Gastroesophageal sphincter (tissue), 4 donors: ENCODE results near the gene ATP10A. TPM values are rescaled to one million over a fixed set of nuclear protein-coding genes. Genes with fewer than 3 reads are reported as not detected.
A peak's percentile ranks its signal among the peaks of the same experiment; 100 is the strongest.

Source experiments
- ATAC-seq: fragments of 150-250 bp; one replicate; pipeline ENCODE4 v1.9.1; 2016; ENCODE audit warnings: mild to moderate bottlenecking, moderate library complexity
- H3K27ac ChIP-seq, 4 donors: fragments of 200-600 bp; sonication (generic) in 3 of 4; 1 replicate in 3 of 4; 2 replicates in 1 of 4; pipeline ENCODE4 v1.5.1; 2016 to 2019
- H3K27me3 ChIP-seq: fragments of 200-600 bp; sonication (generic); one replicate; pipeline ENCODE4 v1.5.1; 2019
- H3K36me3 ChIP-seq, 2 donors: fragments of 200-600 bp; sonication (generic); one replicate each; pipeline ENCODE4 v1.5.1; 2019; ENCODE audit warnings: control low read depth in 1 of 2
- H3K4me1 ChIP-seq, 3 donors: fragments of 200-600 bp; sonication (generic); 1 replicate in 2 of 3; 2 replicates in 1 of 3; pipeline ENCODE4 v1.5.1; 2016 to 2019; ENCODE audit warnings: control low read depth in 2 of 3
- H3K4me3 ChIP-seq, 2 donors: fragments of 200-600 bp; sonication (generic); one replicate each; pipeline ENCODE4 v1.5.1; 2019; ENCODE audit warnings: mild to moderate bottlenecking in 1 of 2, moderate library complexity in 1 of 2
- H3K9me3 ChIP-seq, 3 donors: fragments of 200-600 bp; sonication (generic); one replicate each; pipeline ENCODE4 v1.5.1; 2017 to 2019; ENCODE audit warnings: control low read depth in 2 of 3
- EP300 ChIP-seq: sonication (generic); formaldehyde crosslinking; IDR thresholded peaks from one replicate; pipeline ENCODE4 v1.6.1; 2017; ENCODE audit warnings: antibody characterized with exemption, mild to moderate bottlenecking
- POLR2A ChIP-seq, 2 donors: fragments of 450-650 bp; IDR thresholded peaks; one replicate each; pipeline ENCODE4 v1.6.1; 2017; ENCODE audit warnings: antibody characterized with exemption in 2 of 2, mild to moderate bottlenecking in 2 of 2, moderate library complexity in 1 of 2
- POLR2AphosphoS5 ChIP-seq: sonication (generic); formaldehyde crosslinking; IDR thresholded peaks from one replicate; pipeline ENCODE4 v1.6.1; 2017; ENCODE audit warnings: antibody characterized with exemption
- WGBS, 2 donors: methylation state at CpG; one replicate each; pipeline ENCODE4 v1.1.5; 2018; ENCODE audit warnings: low coverage in 1 of 2; 5-methylcytosine and 5-hydroxymethylcytosine counted together
- total RNA-seq, 4 donors: library from RNA; depleted of rRNA; stranded (reverse); fragments of >200 nt; gene quantifications; one replicate each; pipeline ENCODE4 v1.1.0, GENCODE V29; 2016
- TF ChIP-seq, protein P1 (sequence below), 4 experiments: fragments of 200-600 bp in 2 of 4; fragments of 450-650 bp in 2 of 4; sonication (generic) in 1 of 4; IDR thresholded peaks; one replicate each; pipeline ENCODE4 v1.5.1; 2017 to 2019; ENCODE audit warnings: antibody characterized with exemption in 4 of 4, mild to moderate bottlenecking in 2 of 4, moderate library complexity in 2 of 4

ATP10A gene
- total RNA-seq, 4 donors from 2014 or later, result 22.9 to 41.8 (median 24.6) TPM

DNA sequence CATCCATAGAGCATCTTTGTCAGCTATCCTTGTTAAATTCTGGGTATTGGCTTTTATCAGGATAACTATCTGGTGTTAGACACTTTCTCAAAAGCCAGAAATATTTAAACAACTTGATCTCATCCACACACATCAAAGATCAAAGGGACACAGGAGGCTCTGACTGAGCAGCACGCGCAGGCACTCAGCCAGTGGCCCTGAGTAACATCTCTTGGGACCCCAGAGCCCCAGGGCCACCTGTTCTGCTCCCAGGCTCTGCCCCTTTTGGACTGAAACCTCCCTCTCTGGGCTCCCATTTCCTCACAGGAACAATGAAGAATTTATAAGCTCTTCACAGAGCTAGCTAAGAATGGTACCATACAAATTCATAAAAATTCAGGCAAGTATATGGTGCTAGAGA, 16.1 kb downstream of the ATP10A start:
- peak overlapping the region in 3 of 4 donors; percentile 40 to 89 (median 54) for H3K27ac ChIP-seq
- no peak overlapping the region for H3K4me3 ChIP-seq
- peaks cover 10 to 95% (median 33%) of the 10 kb centered on the region in 3 donors for H3K4me1 ChIP-seq
- 67 to 80% methylated on average over 1 of the region's 2 CpGs for WGBS, 2 donors
- no peaks in the 10 kb centered on the region for H3K27me3 ChIP-seq
- H3K9me3 ChIP-seq, result no peaks in the 10 kb centered on the region
- TF ChIP-seq EP300, result no peak
- TF ChIP-seq, protein P1, sequence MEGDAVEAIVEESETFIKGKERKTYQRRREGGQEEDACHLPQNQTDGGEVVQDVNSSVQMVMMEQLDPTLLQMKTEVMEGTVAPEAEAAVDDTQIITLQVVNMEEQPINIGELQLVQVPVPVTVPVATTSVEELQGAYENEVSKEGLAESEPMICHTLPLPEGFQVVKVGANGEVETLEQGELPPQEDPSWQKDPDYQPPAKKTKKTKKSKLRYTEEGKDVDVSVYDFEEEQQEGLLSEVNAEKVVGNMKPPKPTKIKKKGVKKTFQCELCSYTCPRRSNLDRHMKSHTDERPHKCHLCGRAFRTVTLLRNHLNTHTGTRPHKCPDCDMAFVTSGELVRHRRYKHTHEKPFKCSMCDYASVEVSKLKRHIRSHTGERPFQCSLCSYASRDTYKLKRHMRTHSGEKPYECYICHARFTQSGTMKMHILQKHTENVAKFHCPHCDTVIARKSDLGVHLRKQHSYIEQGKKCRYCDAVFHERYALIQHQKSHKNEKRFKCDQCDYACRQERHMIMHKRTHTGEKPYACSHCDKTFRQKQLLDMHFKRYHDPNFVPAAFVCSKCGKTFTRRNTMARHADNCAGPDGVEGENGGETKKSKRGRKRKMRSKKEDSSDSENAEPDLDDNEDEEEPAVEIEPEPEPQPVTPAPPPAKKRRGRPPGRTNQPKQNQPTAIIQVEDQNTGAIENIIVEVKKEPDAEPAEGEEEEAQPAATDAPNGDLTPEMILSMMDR (IDR thresholded peaks at IDR 0.05), result no peak
- TF ChIP-seq POLR2A (IDR thresholded peaks at IDR 0.05), result no peak
- no peaks in the 10 kb centered on the region for H3K36me3 ChIP-seq
- ATAC-seq, result no peak

DNA sequence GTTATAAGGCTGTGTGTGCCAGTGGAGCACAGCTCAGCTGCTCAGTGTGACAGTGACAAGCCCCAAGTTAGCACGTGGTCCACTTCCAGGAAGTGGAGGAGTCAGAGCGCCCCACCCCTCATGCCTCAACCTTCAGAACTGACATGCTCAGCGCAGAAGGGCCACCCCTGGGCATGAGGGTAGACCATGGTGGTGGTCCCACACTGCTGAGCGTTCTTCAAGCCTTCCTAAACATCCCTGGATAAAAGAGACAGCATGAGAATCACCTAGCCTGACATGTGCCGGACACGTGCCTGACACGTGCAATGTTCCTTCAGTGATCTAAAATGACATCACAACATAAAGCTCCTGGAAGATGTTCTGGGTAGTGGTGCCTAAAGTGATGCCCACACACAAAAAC, 16.8 kb downstream of the ATP10A start:
- WGBS, 2 donors, result 60 to 64% methylated on average over 3 to 6 of the region's 7 CpGs
- no peak for TF ChIP-seq EP300
- Histone ChIP-seq H3K36me3 (no peaks in the 10 kb centered on the region), H3K27ac (peak overlapping the region in 2 of 4 donors; percentile 40 to 89), H3K4me1 (peaks cover 10 to 88% (median 33%) of the 10 kb centered on the region in 3 donors), H3K27me3 (no peaks in the 10 kb centered on the region), H3K4me3 (no peak overlapping the region), H3K9me3 (no peaks in the 10 kb centered on the region)
- no peak for ATAC-seq

DNA sequence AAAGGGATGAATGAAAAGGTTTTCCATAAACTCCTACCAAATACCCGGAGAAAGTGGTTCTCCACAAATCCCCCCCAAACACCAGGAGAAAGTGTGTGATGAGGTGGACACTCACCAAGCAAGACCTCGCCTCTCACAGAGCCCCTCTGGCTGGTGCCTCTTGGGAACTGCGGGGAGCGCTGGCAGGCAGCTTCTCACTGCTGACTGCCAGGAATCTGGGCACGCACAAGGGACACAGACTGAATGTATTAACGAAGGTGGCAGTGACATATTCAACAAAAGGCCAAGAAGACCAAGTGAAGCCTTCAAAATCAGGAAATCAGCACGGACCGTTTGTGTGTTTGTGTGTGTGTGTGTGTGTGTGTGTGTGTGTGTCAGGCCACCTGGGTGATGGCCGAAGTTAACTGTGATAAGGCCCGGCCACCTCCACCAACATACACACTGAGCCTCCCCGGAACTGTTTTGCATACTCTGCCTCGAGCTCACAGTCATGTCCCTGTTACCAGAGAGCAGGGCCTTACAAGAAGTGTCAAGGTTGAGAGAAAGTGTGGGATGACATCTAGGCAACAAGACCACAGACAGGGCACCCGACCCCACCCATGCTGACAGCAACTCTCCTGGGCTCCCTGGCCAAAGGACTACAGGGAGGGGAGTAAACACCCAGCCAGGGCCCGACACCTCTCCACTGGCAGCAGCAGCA, 18.0 kb downstream of the ATP10A start:
- TF ChIP-seq, protein P1 (IDR thresholded peaks at IDR 0.05), result no peak
- TF ChIP-seq POLR2A (IDR thresholded peaks at IDR 0.05), result no peak
- no peak for TF ChIP-seq POLR2AphosphoS5
- TF ChIP-seq EP300, result no peak
- Histone ChIP-seq H3K4me3 (no peak overlapping the region), H3K27ac (peak overlapping the region; percentile 38 to 89 (median 55)), H3K4me1 (peaks cover 10 to 80% (median 33%) of the 10 kb centered on the region in 3 donors), H3K27me3 (no peaks in the 10 kb centered on the region), H3K9me3 (no peaks in the 10 kb centered on the region), H3K36me3 (no peaks in the 10 kb centered on the region)
- no peak for ATAC-seq
- WGBS, 2 donors, result 72 to 75% methylated on average over 5 of the region's 14 CpGs

DNA sequence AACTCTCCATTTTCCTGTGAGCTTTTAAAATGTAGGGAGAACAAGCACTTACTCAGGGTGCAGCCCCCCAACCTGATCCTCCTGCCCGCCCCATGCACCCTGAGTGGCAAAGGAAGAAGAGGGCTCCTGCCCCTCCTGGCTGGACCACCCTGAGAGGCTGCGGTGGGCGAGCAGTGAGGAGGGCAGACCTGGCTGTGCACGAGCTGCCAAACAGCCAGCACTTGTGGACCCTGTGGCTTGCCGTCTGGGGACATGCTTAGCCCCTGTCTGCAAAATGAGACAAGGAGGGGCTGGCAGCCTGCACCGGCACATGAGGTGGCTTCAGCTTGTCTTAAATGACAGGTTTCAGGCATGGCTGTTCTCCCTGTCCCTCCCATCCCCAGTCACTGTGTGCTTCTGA, 18.6 kb downstream of the ATP10A start:
- 67 to 80% methylated on average over 1 to 3 of the region's 6 CpGs for WGBS, 2 donors
- no peak for ATAC-seq
- TF ChIP-seq POLR2A (IDR thresholded peaks at IDR 0.05), result no peak
- H3K4me3 ChIP-seq, result no peak overlapping the region
- H3K4me1 ChIP-seq, result peaks cover 10 to 74% (median 29%) of the 10 kb centered on the region in 3 donors
- H3K27ac ChIP-seq, result peak overlapping the region; percentile 38 to 89 (median 55)
- H3K36me3 ChIP-seq, result no peaks in the 10 kb centered on the region
- no peaks in the 10 kb centered on the region for H3K27me3 ChIP-seq
- no peaks in the 10 kb centered on the region for H3K9me3 ChIP-seq

DNA sequence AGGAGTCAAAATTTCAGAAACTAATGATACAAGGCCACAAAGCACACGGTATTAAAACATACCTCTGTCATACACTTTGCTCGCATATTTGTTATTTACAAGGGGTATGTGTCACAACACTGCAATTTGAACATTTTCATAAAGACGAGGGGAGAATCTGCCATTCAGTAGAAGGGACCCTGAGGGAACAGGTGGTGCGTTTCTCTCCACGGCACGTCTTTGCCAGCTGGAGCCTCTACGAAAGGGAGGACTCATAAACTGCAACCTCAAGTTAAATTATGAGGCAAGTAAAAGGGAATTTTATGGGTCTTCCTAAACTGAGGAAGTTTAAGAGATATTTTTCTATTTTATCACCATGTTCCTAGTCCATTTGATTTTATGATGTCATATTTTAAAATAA, 19.1 kb downstream of the ATP10A start:
- H3K4me1 ChIP-seq, result peaks cover 9 to 69% (median 27%) of the 10 kb centered on the region in 3 donors
- no peaks in the 10 kb centered on the region for H3K9me3 ChIP-seq
- WGBS, 2 donors, result 68 to 81% methylated on average over 5 to 7 of the region's 7 CpGs
- no peak for TF ChIP-seq POLR2AphosphoS5
- no peak for TF ChIP-seq EP300
- TF ChIP-seq, protein P1 (IDR thresholded peaks at IDR 0.05), result no peak
- TF ChIP-seq POLR2A (IDR thresholded peaks at IDR 0.05), result no peak
- peak overlapping the region in 3 of 4 donors; percentile 38 to 89 (median 65) for H3K27ac ChIP-seq
- ATAC-seq, result no peak
- H3K4me3 ChIP-seq, result no peak overlapping the region
- H3K27me3 ChIP-seq, result no peaks in the 10 kb centered on the region
- H3K36me3 ChIP-seq, result no peaks in the 10 kb centered on the region

DNA sequence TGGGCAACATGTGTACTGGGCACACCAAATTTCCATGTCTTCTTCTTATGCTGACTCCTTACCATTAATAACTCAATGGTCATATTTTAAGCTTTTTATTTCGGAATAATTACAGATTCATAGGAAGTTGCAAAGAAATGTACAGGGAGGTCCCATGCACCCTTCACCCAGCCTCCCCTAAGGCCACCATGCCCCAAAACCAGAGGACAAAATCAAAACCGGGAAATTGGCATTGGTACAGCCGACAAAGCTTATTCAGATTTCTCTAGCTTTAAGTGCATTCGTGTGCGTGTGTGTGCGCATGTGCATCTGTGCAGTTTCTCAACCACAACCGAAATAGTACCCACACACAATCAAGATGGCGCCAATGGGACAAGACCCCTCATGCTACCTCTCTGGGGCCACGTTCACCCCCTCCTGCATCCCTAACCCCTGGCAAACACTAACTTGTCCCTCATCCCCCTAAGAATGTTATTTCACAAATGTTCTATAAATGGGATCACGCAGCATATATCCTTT, 23.4 kb downstream of the ATP10A start:
- Histone ChIP-seq H3K4me3 (no peak overlapping the region), H3K4me1 (peaks cover 3 to 43% (median 7%) of the 10 kb centered on the region in 3 donors), H3K9me3 (no peaks in the 10 kb centered on the region), H3K36me3 (no peaks in the 10 kb centered on the region), H3K27me3 (no peaks in the 10 kb centered on the region), H3K27ac (no peak overlapping the region)
- WGBS, 2 donors, result 86 to 92% methylated on average over 7 to 10 of the region's 10 CpGs
- ATAC-seq, result no peak
- TF ChIP-seq POLR2A (IDR thresholded peaks at IDR 0.05), result no peak
- TF ChIP-seq EP300, result no peak
- no peak for TF ChIP-seq POLR2AphosphoS5
- TF ChIP-seq, protein P1 (IDR thresholded peaks at IDR 0.05), result no peak
